Pancreas (tissue), 10 donors: ENCODE results near the gene PHF19. TPM values are rescaled to one million over a fixed set of nuclear protein-coding genes. Genes with fewer than 3 reads are reported as not detected.
A peak's percentile ranks its signal among the peaks of the same experiment; 100 is the strongest.

Experiments
- ATAC-seq, 4 donors: fragments of 200-7000 bp; cut with Tn5 transposase; one replicate each; pipeline versions ENCODE4 v1.8.0 to v1.9.1; 2020; ENCODE audit warnings: mild to moderate bottlenecking in 4 of 4, moderate library complexity in 4 of 4
- DNase-seq, 6 donors: peaks; one replicate each; pipeline ENCODE4 v3.0.0-alpha.2; 2020
- FAIRE-seq: peaks from 2 replicates; lab custom pipeline; 2012; peaks lifted over from hg19 to GRCh38; lab: Jason Lieb, UNC
- H3K27ac ChIP-seq, 4 donors: fragments of 200-600 bp; sonication (generic); 1 replicate in 3 of 4; 2 replicates in 1 of 4; pipeline versions ENCODE4 v1.5.0 to v1.8.0; 2020
- H3K27me3 ChIP-seq, 4 donors: fragments of 200-600 bp; one replicate each; pipeline ENCODE4 v1.8.0; 2021
- H3K36me3 ChIP-seq, 3 donors: fragments of 200-600 bp; sonication (generic) in 1 of 3; one replicate each; pipeline versions ENCODE4 v1.5.0 to v1.8.0; 2020 to 2021
- H3K4me1 ChIP-seq, 3 donors: fragments of 200-600 bp; one replicate each; pipeline ENCODE4 v1.8.0; 2021
- H3K4me3 ChIP-seq, 4 donors: fragments of 200-600 bp; sonication (generic) in 2 of 4; one replicate each; pipeline versions ENCODE4 v1.5.0 to v1.8.0; 2020 to 2021
- H3K9me3 ChIP-seq, 4 donors: fragments of 200-600 bp; one replicate each; pipeline ENCODE4 v1.8.0; 2021
- CTCF ChIP-seq, 4 donors: fragments of 200-600 bp; sonication (generic) in 3 of 4; IDR thresholded peaks; one replicate each; pipeline versions ENCODE4 v1.5.0 to v1.8.0; 2021; ENCODE audit warnings: antibody characterized with exemption in 4 of 4
- WGBS, 2 donors: extraction: QIAGEN DNeasy Blood & Tissue Kit; methylation state at CpG; one replicate each; pipeline ENCODE4 v1.1.7; 2013; 5-methylcytosine and 5-hydroxymethylcytosine counted together
- intact Hi-C, 3 donors: fragments of 100-400 bp; cut with DNase I; formaldehyde crosslinking; loops; one replicate each; pipeline versions ENCODE4 v1.11.1 to v1.14.2; 2022
- polyA plus RNA-seq, 2 donors: library from polyadenylated mRNA; stranded (reverse); fragments of 200-250 nt; gene quantifications; one replicate each; pipeline ENCODE4 v1.2.3, GENCODE V29; 2013
- total RNA-seq, 6 donors: library from RNA; stranded (reverse); fragmentation: NEBNext Ultra II Directional in 4 of 6; extraction: Animal tissue kit (Norgen Biotek cat#: 25700) in 4 of 6; gene quantifications; one replicate each; pipeline versions ENCODE4 v1.2.1 to v1.2.4, GENCODE V29; 2021 to 2023
- donor health status: healthy with polysubstance abuse.
- donor health status: DM: no; HTN: no; CAD: no; lungs with moderate emphysema.
- donor health status: DM: no; HTN: no; CAD: no.
- donor health status: control.
- donor health status: control.
- donor health status: Bipolar disorder and iron deficiency.
- donor health status: DM: yes; HTN: yes; CAD: no.
- donor health status: DM: no; HTN: no; CAD: no.
- donor health status: DM: no; HTN: no; CAD: no.
- donor health status: DM: yes; HTN: yes; CAD: no.

Gene PHF19
- total and polyA plus RNA-seq, 8 donors, result 2.2 to 7.4 (median 4.4) TPM

GRCh38 chr9:120916588-120916987 is 39.6 kb upstream of the PHF19 start:
- ATAC-seq, result peak in 3 of 4 donors; percentile 41 to 64 (median 50)
- no peak for DNase-seq
- no peaks in the 10 kb centered on the region for H3K4me1 ChIP-seq
- no peaks in the 10 kb centered on the region for H3K9me3 ChIP-seq
- no peak overlapping the region for H3K4me3 ChIP-seq
- H3K36me3 ChIP-seq, result no peaks in the 10 kb centered on the region
- no peak overlapping the region for H3K27ac ChIP-seq
- no peak for FAIRE-seq
- intact Hi-C loops, result no loop called here
- no peaks in the 10 kb centered on the region for H3K27me3 ChIP-seq
- no peak for TF ChIP-seq CTCF (IDR thresholded peaks at IDR 0.05)
- WGBS, 2 donors, result 29 to 35% methylated on average over 3 of the region's 3 CpGs

DNA sequence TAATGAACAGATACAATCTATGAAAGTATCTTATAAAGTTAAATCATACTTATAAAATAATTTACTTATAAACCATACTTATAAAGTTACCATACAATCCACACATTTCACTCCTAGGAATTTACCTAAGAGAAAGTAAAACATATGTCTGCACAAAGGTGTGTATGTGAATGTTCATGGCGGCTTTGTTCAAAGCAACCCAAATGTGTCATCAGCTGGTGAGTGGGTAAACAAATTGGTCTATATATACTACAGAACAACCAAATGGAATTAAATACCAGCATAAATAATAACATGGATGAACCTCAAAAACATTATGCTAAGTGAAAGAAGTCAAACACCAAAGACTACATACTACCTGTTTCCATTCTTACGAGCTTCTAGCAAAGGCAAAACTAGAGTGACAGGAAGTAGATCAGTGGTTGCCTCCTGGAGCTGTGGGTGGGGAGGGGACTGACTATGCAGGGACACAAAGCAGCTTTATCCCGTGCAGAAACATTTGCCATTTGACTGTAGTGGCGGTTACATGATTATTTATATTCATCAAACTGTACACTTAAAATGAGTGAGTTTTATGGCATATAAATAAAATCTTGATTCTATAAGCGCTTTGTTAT is 39.0 kb upstream of the PHF19 start:
- FAIRE-seq (no peak), DNase-seq (no peak), ATAC-seq (no peak)
- Histone ChIP-seq H3K36me3 (no peaks in the 10 kb centered on the region), H3K4me3 (no peak overlapping the region), H3K27ac (no peak overlapping the region), H3K27me3 (no peaks in the 10 kb centered on the region), H3K4me1 (no peaks in the 10 kb centered on the region), H3K9me3 (no peaks in the 10 kb centered on the region)
- intact Hi-C loops, result no loop called here
- 82 to 86% methylated on average over 5 of the region's 5 CpGs for WGBS, 2 donors
- TF ChIP-seq CTCF (IDR thresholded peaks at IDR 0.05), result no peak

DNA sequence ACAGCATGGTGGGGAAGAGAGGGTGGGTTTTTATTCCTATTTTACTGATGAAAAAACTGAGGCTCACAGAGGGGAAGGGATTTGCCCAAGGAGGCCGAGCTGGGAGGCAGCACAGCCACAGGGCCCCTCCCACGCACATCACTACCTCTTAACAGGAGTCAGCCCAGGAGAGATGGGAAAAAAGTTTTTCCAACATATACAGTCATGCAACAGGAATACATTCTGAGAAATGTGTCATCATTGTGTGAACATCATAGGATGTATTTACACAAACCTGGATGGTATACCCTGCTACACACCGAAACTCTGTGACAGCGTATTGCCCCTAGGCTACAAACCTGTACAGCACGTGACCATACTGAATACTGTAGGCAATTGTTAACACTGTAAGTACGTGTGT is 38.0 kb upstream of the PHF19 start:
- DNase-seq (no peak), ATAC-seq (no peak), FAIRE-seq (no peak)
- intact Hi-C loops, result no loop called here
- no peaks in the 10 kb centered on the region for H3K27me3 ChIP-seq
- no peaks in the 10 kb centered on the region for H3K9me3 ChIP-seq
- H3K4me3 ChIP-seq, result no peak overlapping the region
- no peaks in the 10 kb centered on the region for H3K36me3 ChIP-seq
- H3K4me1 ChIP-seq, result no peaks in the 10 kb centered on the region
- H3K27ac ChIP-seq, result no peak overlapping the region
- 90 to 94% methylated on average over 6 of the region's 6 CpGs for WGBS, 2 donors
- no peak for TF ChIP-seq CTCF (IDR thresholded peaks at IDR 0.05)

GRCh38 chr9:120914396-120914795 is 37.4 kb upstream of the PHF19 start:
- Histone ChIP-seq H3K36me3 (no peaks in the 10 kb centered on the region), H3K27ac (no peak overlapping the region), H3K9me3 (no peaks in the 10 kb centered on the region), H3K27me3 (no peaks in the 10 kb centered on the region), H3K4me3 (no peak overlapping the region), H3K4me1 (no peaks in the 10 kb centered on the region)
- no peak for ATAC-seq
- intact Hi-C loops, result no loop called here
- no peak for FAIRE-seq
- DNase-seq, result no peak
- WGBS, 2 donors, result 53 to 61% methylated on average over 3 of the region's 3 CpGs
- no peak for TF ChIP-seq CTCF (IDR thresholded peaks at IDR 0.05)

- DNase-seq (no peak), ATAC-seq (no peak), FAIRE-seq (no peak)
- no peaks in the 10 kb centered on the region for H3K27me3 ChIP-seq
- no peaks in the 10 kb centered on the region for H3K36me3 ChIP-seq
- H3K27ac ChIP-seq, result no peak overlapping the region
- no peaks in the 10 kb centered on the region for H3K4me1 ChIP-seq
- intact Hi-C loops, result no loop called here
- H3K4me3 ChIP-seq, result no peak overlapping the region
- 84 to 91% methylated on average over 4 of the region's 4 CpGs for WGBS, 2 donors
- no peaks in the 10 kb centered on the region for H3K9me3 ChIP-seq
- TF ChIP-seq CTCF (IDR thresholded peaks at IDR 0.05), result no peak
These were observed 36.8 kb upstream of the PHF19 start for GRCh38 chr9:120913647-120914264.
